Keratinocyte (primary cell): ENCODE results near the gene DCBLD2. TPM values are rescaled to one million over a fixed set of nuclear protein-coding genes. Genes with fewer than 3 reads are reported as not detected.

Experiments used
- DNase-seq: peaks from one replicate; pipeline ENCODE4 v3.0.0-alpha.2; 2011; ENCODE audit warnings: low read depth, missing footprints, low spot score
- FAIRE-seq: peaks from 2 replicates; lab custom pipeline; 2011; peaks lifted over from hg19 to GRCh38; lab: Jason Lieb, UNC
- H2AFZ ChIP-seq: 2 replicates; pipeline ENCODE4 v1.6.0; 2012; ENCODE audit warnings: low read length, control low read depth, inconsistent platforms; ENCODE audit not compliant: control insufficient read depth
- H3K27ac ChIP-seq: 2 replicates; pipeline ENCODE4 v1.5.1; 2011; ENCODE audit warnings: low read length; ENCODE audit not compliant: control insufficient read depth, insufficient read depth
- H3K27me3 ChIP-seq: 3 replicates; pipeline ENCODE4 v1.6.0; 2011; ENCODE audit warnings: low read length; ENCODE audit not compliant: control insufficient read depth, insufficient read depth; ENCODE audit errors: extremely low read depth
- H3K36me3 ChIP-seq, 2 experiments: 2 replicates in 1 of 2; 3 replicates in 1 of 2; pipeline ENCODE4 v1.5.1; 2011; ENCODE audit warnings: low read length in 2 of 2, mild to moderate bottlenecking in 1 of 2; ENCODE audit not compliant: control insufficient read depth in 2 of 2, insufficient read depth in 2 of 2; ENCODE audit errors: extremely low read depth in 1 of 2
- H3K4me1 ChIP-seq: 3 replicates; pipeline ENCODE4 v1.5.1; 2011; ENCODE audit warnings: low read length; ENCODE audit not compliant: control insufficient read depth, insufficient read depth; ENCODE audit errors: extremely low read depth
- H3K4me2 ChIP-seq: 3 replicates; pipeline ENCODE4 v1.6.0; 2011; ENCODE audit warnings: low read depth, low read length; ENCODE audit not compliant: control insufficient read depth, insufficient read depth; ENCODE audit errors: extremely low read depth
- H3K4me3 ChIP-seq, 3 experiments: fragments of 200-600 bp in 1 of 3; sonication (generic) in 1 of 3; 2 replicates in 2 of 3; 3 replicates in 1 of 3; pipeline ENCODE4 v1.5.1; 2011 to 2016; ENCODE audit warnings: low read length in 3 of 3, mild to moderate bottlenecking in 3 of 3, control low read depth in 2 of 3, inconsistent platforms in 1 of 3, low read depth in 1 of 3, mixed read lengths in 1 of 3, mixed run types in 1 of 3, moderate library complexity in 1 of 3; ENCODE audit not compliant: control insufficient read depth in 2 of 3, insufficient read depth in 2 of 3; ENCODE audit errors: extremely low read depth in 1 of 3
- H3K79me2 ChIP-seq: 2 replicates; pipeline ENCODE4 v1.6.0; 2012; ENCODE audit warnings: low read length; ENCODE audit not compliant: control insufficient read depth, insufficient read depth
- H3K9ac ChIP-seq: 3 replicates; pipeline ENCODE4 v1.6.0; 2011; ENCODE audit warnings: low read length; ENCODE audit not compliant: control insufficient read depth, insufficient read depth; ENCODE audit errors: extremely low read depth
- H3K9me1 ChIP-seq: 3 replicates; pipeline ENCODE4 v1.6.0; 2011; ENCODE audit warnings: low read length; ENCODE audit not compliant: control insufficient read depth, insufficient read depth; ENCODE audit errors: extremely low read depth
- H3K9me3 ChIP-seq: 2 replicates; pipeline ENCODE4 v1.5.1; 2012; ENCODE audit warnings: low read depth, low read length; ENCODE audit not compliant: control insufficient read depth
- H4K20me1 ChIP-seq: 3 replicates; pipeline ENCODE4 v1.6.0; 2011; ENCODE audit warnings: low read length; ENCODE audit not compliant: control insufficient read depth, insufficient read depth; ENCODE audit errors: extremely low read depth
- EZH2 ChIP-seq: IDR thresholded peaks from one replicate; pipeline ENCODE4 v1.6.1; 2012; ENCODE audit warnings: inconsistent platforms, mild to moderate bottlenecking, low read length, moderate library complexity
- dilution Hi-C: fragments of 300-500 bp; cut with MboI; formaldehyde crosslinking; loops from one replicate; pipeline ENCODE4 v1.7.0; 2020; ENCODE audit warnings: low sequenced_read_pairs; ENCODE audit not compliant: extremely low pct_ligation_motif_present
- polyA plus RNA-seq, 5 experiments: library from polyadenylated mRNA; depleted of rRNA in 3 of 5; stranded (reverse) in 3 of 5; stranded (forward) in 1 of 5; unstranded in 1 of 5; fragments of >200 nt; gene quantifications; 1 replicate in 1 of 5; 2 replicates in 3 of 5; 3 replicates in 1 of 5; pipeline versions ENCODE4 v1.2.1 to v1.2.3, GENCODE V29; 2011 to 2012; ENCODE audit warnings: missing spikeins in 2 of 5, low read depth in 1 of 5, low replicate concordance in 1 of 5
- TF ChIP-seq, protein P1 (sequence below), 3 experiments: IDR thresholded peaks in 1 of 3; conservative IDR thresholded peaks in 1 of 3; optimal IDR thresholded peaks in 1 of 3; 2 replicates in 2 of 3; 3 replicates in 1 of 3; pipeline versions ENCODE3 to v1.5.1; 2011; ENCODE audit warnings: low read length in 3 of 3, mild to moderate bottlenecking in 3 of 3, moderate library complexity in 2 of 3, control low read depth in 1 of 3, inconsistent platforms in 1 of 3; ENCODE audit not compliant: insufficient read depth in 2 of 3; ENCODE audit errors: extremely low read depth in 1 of 3

The DCBLD2 gene
- polyA plus RNA-seq, 1 donor (not counting 4 experiments of a cell fraction or from before 2014, with no cell fraction given) = 465 TPM

DNA sequence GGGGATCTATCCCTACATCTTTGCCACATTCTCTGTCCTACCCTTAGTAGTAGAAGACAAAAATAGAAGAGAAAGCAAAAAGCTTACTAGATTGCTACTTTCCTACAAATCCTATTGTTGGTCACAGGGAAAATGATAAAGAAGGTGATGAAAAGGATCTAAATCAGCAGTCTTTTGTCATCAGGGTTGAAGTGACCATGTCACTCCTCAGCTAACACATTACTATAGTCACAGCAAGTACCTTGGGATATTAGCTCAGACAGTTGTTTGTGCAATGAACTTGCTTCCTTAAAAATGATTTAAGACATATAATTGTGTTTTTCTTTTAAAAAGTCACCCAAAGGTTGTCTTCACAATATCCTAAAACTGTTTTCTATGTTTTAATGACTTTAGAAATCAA is 132.0 kb downstream of the DCBLD2 start:
- no peak for DNase-seq

DNA sequence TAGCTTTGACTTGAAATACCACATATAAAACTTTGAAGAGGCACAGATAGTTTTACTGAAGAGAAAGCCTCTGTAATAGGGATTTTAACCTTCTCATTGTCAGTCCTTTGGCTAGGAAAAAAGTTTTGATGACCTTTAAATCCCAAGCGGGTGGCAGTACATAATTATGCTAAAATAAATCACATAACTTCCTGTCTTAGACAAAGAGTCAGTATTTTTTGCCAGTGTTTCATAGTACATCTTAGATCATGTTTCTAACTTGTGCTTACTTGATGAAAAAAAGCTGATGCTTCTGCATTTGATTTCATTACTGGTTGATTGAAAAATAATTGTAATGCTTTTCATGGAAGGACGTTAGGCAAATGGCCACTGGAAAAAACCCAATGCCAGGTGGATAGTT is 132.5 kb downstream of the DCBLD2 start:
- no peaks in the 10 kb centered on the region for H3K9me3 ChIP-seq
- H4K20me1 ChIP-seq = no peaks in the 10 kb centered on the region
- no peak overlapping the region for H3K9ac ChIP-seq
- FAIRE-seq = peak; percentile 13
- no peaks in the 10 kb centered on the region for H3K36me3 ChIP-seq
- H3K9me1 ChIP-seq = no peaks in the 10 kb centered on the region
- H3K27ac ChIP-seq = no peak overlapping the region
- H3K79me2 ChIP-seq = no peaks in the 10 kb centered on the region
- H3K4me3 ChIP-seq = no peak overlapping the region
- no peaks in the 10 kb centered on the region for H3K4me1 ChIP-seq
- no peak overlapping the region for H3K4me2 ChIP-seq
- no peak for DNase-seq
- dilution Hi-C loops = no loop called here
- H3K27me3 ChIP-seq = no peaks in the 10 kb centered on the region
- no peak overlapping the region for H2AFZ ChIP-seq
- TF ChIP-seq, protein P1, sequence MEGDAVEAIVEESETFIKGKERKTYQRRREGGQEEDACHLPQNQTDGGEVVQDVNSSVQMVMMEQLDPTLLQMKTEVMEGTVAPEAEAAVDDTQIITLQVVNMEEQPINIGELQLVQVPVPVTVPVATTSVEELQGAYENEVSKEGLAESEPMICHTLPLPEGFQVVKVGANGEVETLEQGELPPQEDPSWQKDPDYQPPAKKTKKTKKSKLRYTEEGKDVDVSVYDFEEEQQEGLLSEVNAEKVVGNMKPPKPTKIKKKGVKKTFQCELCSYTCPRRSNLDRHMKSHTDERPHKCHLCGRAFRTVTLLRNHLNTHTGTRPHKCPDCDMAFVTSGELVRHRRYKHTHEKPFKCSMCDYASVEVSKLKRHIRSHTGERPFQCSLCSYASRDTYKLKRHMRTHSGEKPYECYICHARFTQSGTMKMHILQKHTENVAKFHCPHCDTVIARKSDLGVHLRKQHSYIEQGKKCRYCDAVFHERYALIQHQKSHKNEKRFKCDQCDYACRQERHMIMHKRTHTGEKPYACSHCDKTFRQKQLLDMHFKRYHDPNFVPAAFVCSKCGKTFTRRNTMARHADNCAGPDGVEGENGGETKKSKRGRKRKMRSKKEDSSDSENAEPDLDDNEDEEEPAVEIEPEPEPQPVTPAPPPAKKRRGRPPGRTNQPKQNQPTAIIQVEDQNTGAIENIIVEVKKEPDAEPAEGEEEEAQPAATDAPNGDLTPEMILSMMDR (optimal IDR thresholded peaks at IDR 0.05 in 1 of 3, IDR thresholded peaks at IDR 0.05 in 1 of 3, conservative IDR thresholded peaks at IDR 0.05 in 1 of 3; ENCODE audit: extremely low read depth in 1 of 3, insufficient read depth in 2 of 3, low read length in 3 of 3) = no peak
- no peak for TF ChIP-seq EZH2

More for the DNA sequence above, 132.0 kb downstream of the DCBLD2 start:
- Histone ChIP-seq H2AFZ (no peak overlapping the region), H3K9me3 (no peaks in the 10 kb centered on the region), H3K9ac (no peak overlapping the region), H3K9me1 (no peaks in the 10 kb centered on the region), H3K79me2 (no peaks in the 10 kb centered on the region), H3K27me3 (no peaks in the 10 kb centered on the region), H4K20me1 (no peaks in the 10 kb centered on the region), H3K4me1 (no peaks in the 10 kb centered on the region), H3K4me3 (no peak overlapping the region), H3K36me3 (no peaks in the 10 kb centered on the region), H3K4me2 (no peak overlapping the region), H3K27ac (no peak overlapping the region)
- no peak for FAIRE-seq
- dilution Hi-C loops = no loop called here
- TF ChIP-seq, protein P1 (optimal IDR thresholded peaks at IDR 0.05 in 1 of 3, IDR thresholded peaks at IDR 0.05 in 1 of 3, conservative IDR thresholded peaks at IDR 0.05 in 1 of 3; ENCODE audit: extremely low read depth in 1 of 3, insufficient read depth in 2 of 3, low read length in 3 of 3) = no peak
- no peak for TF ChIP-seq EZH2
